ENCODE measurements around the gene GPC5.

DNA sequence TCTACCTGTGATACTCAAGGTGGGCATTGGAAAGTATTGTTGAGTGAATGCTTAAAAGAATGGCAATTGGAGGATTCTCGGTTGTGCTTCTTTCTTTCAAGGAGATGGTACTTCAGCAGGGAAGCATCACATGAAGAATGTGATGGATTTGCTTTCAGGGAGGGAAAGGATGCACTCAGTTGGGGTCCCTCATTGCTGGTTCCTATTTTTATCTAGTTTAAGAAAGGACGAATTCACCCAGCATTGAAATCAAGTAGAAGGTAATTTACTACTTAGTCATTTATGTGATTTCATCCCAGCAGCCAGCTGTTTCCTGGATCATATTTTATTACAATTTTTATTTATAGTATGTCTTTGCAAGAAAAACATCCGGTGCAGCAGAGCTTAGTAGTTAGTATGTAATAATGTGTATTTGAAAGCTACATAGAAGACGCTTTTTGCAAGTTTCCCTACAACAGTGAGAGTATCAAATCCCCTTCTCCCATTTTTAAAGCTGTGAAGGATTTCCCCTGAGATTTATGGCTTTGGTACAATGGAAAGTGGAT is 417.9 kb downstream of the GPC5 start:
- no peak for TF ChIP-seq CTCF (IDR thresholded peaks at IDR 0.05; ENCODE audit: low read depth, low read length, missing input control)
- TF ChIP-seq, protein P1, sequence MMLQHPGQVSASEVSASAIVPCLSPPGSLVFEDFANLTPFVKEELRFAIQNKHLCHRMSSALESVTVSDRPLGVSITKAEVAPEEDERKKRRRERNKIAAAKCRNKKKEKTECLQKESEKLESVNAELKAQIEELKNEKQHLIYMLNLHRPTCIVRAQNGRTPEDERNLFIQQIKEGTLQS (IDR thresholded peaks at IDR 0.05) = no peak
- no peak for TF ChIP-seq HNF4A (conservative IDR thresholded peaks at IDR 0.05)
- TF ChIP-seq JUND (IDR thresholded peaks at IDR 0.05) = no peak
- TF ChIP-seq, protein P2, sequence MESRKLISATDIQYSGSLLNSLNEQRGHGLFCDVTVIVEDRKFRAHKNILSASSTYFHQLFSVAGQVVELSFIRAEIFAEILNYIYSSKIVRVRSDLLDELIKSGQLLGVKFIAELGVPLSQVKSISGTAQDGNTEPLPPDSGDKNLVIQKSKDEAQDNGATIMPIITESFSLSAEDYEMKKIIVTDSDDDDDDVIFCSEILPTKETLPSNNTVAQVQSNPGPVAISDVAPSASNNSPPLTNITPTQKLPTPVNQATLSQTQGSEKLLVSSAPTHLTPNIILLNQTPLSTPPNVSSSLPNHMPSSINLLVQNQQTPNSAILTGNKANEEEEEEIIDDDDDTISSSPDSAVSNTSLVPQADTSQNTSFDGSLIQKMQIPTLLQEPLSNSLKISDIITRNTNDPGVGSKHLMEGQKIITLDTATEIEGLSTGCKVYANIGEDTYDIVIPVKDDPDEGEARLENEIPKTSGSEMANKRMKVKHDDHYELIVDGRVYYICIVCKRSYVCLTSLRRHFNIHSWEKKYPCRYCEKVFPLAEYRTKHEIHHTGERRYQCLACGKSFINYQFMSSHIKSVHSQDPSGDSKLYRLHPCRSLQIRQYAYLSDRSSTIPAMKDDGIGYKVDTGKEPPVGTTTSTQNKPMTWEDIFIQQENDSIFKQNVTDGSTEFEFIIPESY (IDR thresholded peaks at IDR 0.05) = no peak
- TF ChIP-seq SP1 (IDR thresholded peaks at IDR 0.05) = no peak
- TF ChIP-seq, protein P3, sequence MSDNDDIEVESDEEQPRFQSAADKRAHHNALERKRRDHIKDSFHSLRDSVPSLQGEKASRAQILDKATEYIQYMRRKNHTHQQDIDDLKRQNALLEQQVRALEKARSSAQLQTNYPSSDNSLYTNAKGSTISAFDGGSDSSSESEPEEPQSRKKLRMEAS (IDR thresholded peaks at IDR 0.05) = no peak
- TF ChIP-seq RXRA (IDR thresholded peaks at IDR 0.05) = no peak
- no peak for TF ChIP-seq TAF1 (conservative IDR thresholded peaks at IDR 0.05)
